Measurements from ENCODE around the gene CSNK1A1.
"Not testable (repeated sequence)": the region's sequence is repeated elsewhere in the genome, so short reads cannot be mapped to it uniquely, and the experiment has no call there.

Gene CSNK1A1

DNA sequence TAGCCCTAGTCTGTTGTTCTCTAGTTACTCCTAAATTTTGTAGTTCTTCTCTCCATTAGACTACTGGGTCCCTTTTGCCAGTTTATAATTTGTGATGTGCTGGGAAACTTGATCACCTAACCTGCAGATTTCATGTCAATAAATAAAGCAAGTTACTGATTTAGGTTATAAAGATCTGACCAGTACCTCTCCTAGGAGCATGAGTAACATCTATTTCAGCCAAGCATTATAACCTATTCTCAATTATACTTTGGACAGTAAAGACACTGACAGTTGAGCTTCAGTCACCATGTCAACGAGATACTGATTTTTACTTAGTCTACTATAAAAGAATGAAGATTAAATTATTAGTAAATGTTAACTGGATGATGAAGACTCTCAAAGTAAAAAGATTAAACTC is 36.7 kb downstream of the CSNK1A1 start:
- CTCF ChIA-PET, result interaction anchor here (1.2 to 2.8 kb wide), 7 partner anchors 10 to 37 kb away, joined by 3 to 12 read pairs (median 5); partner anchors contain the start of gene CSNK1A1
- TF ChIP-seq, protein P1, sequence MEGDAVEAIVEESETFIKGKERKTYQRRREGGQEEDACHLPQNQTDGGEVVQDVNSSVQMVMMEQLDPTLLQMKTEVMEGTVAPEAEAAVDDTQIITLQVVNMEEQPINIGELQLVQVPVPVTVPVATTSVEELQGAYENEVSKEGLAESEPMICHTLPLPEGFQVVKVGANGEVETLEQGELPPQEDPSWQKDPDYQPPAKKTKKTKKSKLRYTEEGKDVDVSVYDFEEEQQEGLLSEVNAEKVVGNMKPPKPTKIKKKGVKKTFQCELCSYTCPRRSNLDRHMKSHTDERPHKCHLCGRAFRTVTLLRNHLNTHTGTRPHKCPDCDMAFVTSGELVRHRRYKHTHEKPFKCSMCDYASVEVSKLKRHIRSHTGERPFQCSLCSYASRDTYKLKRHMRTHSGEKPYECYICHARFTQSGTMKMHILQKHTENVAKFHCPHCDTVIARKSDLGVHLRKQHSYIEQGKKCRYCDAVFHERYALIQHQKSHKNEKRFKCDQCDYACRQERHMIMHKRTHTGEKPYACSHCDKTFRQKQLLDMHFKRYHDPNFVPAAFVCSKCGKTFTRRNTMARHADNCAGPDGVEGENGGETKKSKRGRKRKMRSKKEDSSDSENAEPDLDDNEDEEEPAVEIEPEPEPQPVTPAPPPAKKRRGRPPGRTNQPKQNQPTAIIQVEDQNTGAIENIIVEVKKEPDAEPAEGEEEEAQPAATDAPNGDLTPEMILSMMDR (IDR thresholded peaks at IDR 0.05; ENCODE audit: control extremely low read depth, extremely low read depth, low read depth, missing control alignments), result no peak
- POLR2A ChIA-PET, result no interaction called here
- DNase-seq (ENCODE audit: extremely low spot score), result no peak

DNA sequence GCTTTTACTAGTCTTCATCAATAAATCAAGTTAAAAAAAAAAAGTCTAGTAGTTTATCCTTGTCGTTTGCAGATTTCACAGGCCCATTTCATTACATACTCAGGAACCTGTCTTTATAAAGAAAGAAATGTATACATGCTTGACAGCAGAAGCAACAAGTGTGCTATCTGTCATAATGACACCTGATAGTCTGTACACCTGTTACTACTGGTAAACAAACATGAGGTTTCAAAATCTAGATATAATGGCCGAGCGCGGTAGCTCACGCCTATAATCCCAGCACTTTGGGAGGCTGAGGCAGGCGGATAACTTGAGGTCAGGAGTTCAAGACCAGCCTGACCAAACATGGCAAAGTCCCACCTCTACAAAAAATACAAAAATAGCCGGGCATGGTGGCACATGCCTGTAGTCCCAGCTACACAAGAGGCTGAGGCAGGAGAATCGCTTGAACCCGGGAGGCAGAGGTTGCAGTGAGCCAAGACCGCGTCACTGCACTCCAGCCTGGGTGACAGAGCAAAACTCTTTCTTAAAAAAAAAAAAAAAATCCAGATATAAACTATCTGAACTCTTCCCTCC is 37.8 kb downstream of the CSNK1A1 start:
- CTCF ChIA-PET, result interaction anchor here (1.2 to 2.8 kb wide), 3 partner anchors 13 to 26 kb away, joined by 3 to 12 read pairs (median 5); no protein-coding TSS in a partner anchor
- POLR2A ChIA-PET; DNase-seq (ENCODE audit: extremely low spot score): not testable (repeated sequence)

DNA sequence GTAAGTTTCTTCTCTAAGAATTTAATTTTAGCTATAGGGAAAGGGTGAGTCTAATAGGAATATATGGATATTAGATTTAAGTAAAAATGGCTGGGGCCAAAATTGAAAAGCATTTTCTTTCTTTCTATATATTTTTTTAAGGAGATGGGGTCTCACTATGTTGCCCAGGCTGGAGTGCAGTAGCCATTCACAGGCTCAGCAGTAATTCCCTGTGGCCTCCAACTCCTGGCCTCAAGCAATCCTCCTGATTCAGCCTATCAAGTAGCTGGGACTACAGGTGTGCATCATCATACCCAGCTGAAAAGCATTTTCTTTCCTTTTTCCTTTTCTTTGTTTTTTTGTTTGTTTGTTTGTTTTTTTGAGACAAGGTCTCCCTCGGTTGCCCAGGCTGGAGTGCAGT is 41.1 kb downstream of the CSNK1A1 start:
- POLR2A ChIA-PET, result no interaction called here
- DNase-seq (ENCODE audit: extremely low spot score), result no peak
- TF ChIP-seq, protein P1 (IDR thresholded peaks at IDR 0.05; ENCODE audit: control extremely low read depth, extremely low read depth, low read depth, missing control alignments), result no peak
- CTCF ChIA-PET, result interaction anchor here (1.1 to 2.3 kb wide), 4 partner anchors 11 to 67 kb away, joined by 3 to 7 read pairs (median 4); partner anchors contain the start of gene CSNK1A1

DNA sequence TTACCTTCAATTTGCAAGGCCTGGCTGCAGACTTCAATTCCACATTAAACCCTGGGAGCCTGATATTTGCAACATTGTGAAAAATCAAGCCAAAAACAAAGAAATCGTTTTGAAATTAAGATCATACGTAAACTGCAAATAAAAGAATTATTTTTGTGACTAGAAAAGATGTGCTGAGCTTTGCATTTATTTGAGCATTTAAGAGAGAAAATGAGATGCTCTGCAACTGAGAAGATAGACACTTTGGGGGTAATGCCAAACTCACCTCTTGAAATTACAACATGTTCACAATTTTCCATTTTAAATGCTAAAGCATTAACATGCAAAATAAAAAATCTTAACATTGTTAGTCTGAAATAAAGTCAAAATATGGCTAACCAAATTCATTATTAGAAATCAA is 46.6 kb downstream of the CSNK1A1 start:
- DNase-seq (ENCODE audit: extremely low spot score), result no peak
- POLR2A ChIA-PET, result no interaction called here
- CTCF ChIA-PET, result interaction anchor here (1.7 to 2.3 kb wide), 2 partner anchors 10 to 14 kb away, joined by 4 to 8 read pairs; no protein-coding TSS in a partner anchor
- TF ChIP-seq, protein P1 (IDR thresholded peaks at IDR 0.05; ENCODE audit: control extremely low read depth, extremely low read depth, low read depth, missing control alignments), result no peak

DNA sequence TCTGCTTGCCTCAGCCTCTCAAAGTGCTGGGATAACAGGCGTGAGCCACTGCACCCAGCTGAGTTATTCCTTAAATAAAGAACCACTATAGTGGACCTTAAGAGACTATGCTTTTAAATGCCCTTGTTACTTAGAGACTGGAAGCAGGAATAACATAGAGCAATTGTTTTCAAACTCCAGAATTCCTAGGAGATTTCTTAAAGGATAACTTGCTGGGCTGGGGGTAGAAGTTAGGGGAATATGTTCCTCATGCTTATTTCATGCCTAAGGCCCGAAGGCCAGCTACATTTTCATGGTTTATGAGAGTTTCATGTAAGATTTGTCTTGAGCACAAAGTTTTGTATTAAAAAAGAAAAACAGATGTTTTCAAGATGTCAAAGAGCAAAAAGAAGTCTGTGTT is 48.2 kb downstream of the CSNK1A1 start:
- ChIA-PET POLR2A (no interaction called here), CTCF (interaction anchor here (1.2 to 2.3 kb wide), 4 partner anchors 12 to 113 kb away, joined by 3 to 8 read pairs (median 4); no protein-coding TSS in a partner anchor)
- no peak for DNase-seq (ENCODE audit: extremely low spot score)
- TF ChIP-seq, protein P1 (IDR thresholded peaks at IDR 0.05; ENCODE audit: control extremely low read depth, extremely low read depth, low read depth, missing control alignments), result no peak

DNA sequence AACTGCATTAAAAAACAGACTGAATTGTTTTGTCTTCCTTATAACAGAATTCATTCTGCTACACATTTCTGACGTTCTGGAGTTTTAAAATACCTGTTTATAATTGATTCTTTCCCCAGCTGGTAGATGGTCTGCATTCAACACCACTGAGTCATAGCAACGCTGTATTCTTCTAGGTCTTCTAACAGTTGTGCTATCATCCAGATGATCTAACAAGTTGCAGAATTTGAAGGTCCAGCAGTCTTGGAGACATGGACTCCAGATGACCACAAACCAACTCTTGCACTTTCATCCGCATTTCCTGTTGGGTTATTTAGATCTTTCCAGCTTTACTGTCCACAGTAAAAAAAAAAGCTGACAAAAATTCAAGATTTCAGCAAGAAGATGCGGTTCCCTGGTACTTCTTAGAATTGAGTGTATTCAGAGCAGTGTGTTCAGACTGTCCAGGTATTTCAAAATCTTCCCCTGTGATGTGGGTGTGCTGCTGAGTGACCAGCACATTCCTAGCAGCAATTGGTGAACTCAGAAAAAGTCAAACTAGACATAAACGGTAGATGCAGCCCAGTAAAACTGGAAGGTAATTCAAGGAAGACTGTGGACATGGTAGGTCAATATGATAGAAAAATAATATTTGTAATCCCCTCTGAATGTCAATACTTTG is 50.2 kb downstream of the CSNK1A1 start:
- CTCF ChIA-PET, result interaction anchor here (0.7 kb wide), 1 partner anchor 16 kb away, joined by 3 read pairs; no protein-coding TSS in a partner anchor
- DNase-seq (ENCODE audit: extremely low spot score), result no peak
- TF ChIP-seq, protein P1 (IDR thresholded peaks at IDR 0.05; ENCODE audit: control extremely low read depth, extremely low read depth, low read depth, missing control alignments), result no peak
- POLR2A ChIA-PET, result no interaction called here

All from GM10248 (cell line).